DND-41 (cell line): Measurements from ENCODE around the gene PET100.

Experiments
- ATAC-seq: fragments of 200-7000 bp; cut with Tn5 transposase; 3 replicates; pipeline ENCODE4 v1.9.1; 2021; ENCODE audit warnings: low read depth; ENCODE audit not compliant: insufficient read depth
- DNase-seq: peaks from one replicate; pipeline ENCODE4 v3.0.0-alpha.2; 2020
- H2AFZ ChIP-seq: 2 replicates; pipeline ENCODE4 v1.6.0; 2012; ENCODE audit warnings: low read depth, low read length
- H3K27ac ChIP-seq: 2 replicates; pipeline ENCODE4 v1.5.1; 2012; ENCODE audit warnings: low read length, inconsistent platforms
- H3K27me3 ChIP-seq: fragments of 200-600 bp; sonication (generic); 2 replicates; pipeline ENCODE4 v1.6.0; 2012; ENCODE audit warnings: low read length, mild to moderate bottlenecking, inconsistent platforms; ENCODE audit not compliant: insufficient read depth, poor library complexity
- H3K36me3 ChIP-seq: 2 replicates; pipeline ENCODE4 v1.5.1; 2012; ENCODE audit warnings: low read length, inconsistent platforms; ENCODE audit not compliant: insufficient read depth
- H3K4me1 ChIP-seq: 2 replicates; pipeline ENCODE4 v1.5.1; 2012; ENCODE audit warnings: mild to moderate bottlenecking, low read length; ENCODE audit not compliant: insufficient read depth
- H3K4me2 ChIP-seq: 2 replicates; pipeline ENCODE4 v1.6.0; 2012; ENCODE audit warnings: mild to moderate bottlenecking, moderate library complexity, low read length, inconsistent platforms; ENCODE audit not compliant: insufficient read depth
- H3K4me3 ChIP-seq, 2 experiments: fragments of 200-600 bp in 1 of 2; shearing (Covaris generic) in 1 of 2; 2 replicates each; pipeline ENCODE4 v1.5.1; 2012 to 2016; ENCODE audit warnings: inconsistent platforms in 2 of 2, low read length in 2 of 2, mild to moderate bottlenecking in 2 of 2, low read depth in 1 of 2, moderate library complexity in 1 of 2
- H3K79me2 ChIP-seq: 2 replicates; pipeline ENCODE4 v1.6.0; 2012; ENCODE audit warnings: low read length, inconsistent platforms; ENCODE audit not compliant: insufficient read depth
- H3K9ac ChIP-seq: 2 replicates; pipeline ENCODE4 v1.6.0; 2012; ENCODE audit warnings: low read depth, mild to moderate bottlenecking, inconsistent platforms, low read length, moderate library complexity
- H3K9me3 ChIP-seq: 2 replicates; pipeline ENCODE4 v1.5.1; 2012; ENCODE audit warnings: low read length, moderate library complexity, mild to moderate bottlenecking, inconsistent platforms; ENCODE audit not compliant: insufficient read depth, severe bottlenecking
- H4K20me1 ChIP-seq: 2 replicates; pipeline ENCODE4 v1.6.0; 2012; ENCODE audit warnings: low read length; ENCODE audit not compliant: insufficient read depth
- CTCF ChIP-seq: IDR thresholded peaks from 2 replicates; pipeline ENCODE4 v1.5.1; 2012; ENCODE audit warnings: borderline replicate concordance, low read length, moderate library complexity, mild to moderate bottlenecking; ENCODE audit not compliant: poor library complexity, severe bottlenecking; ENCODE audit errors: extremely low read depth
- EZH2 ChIP-seq: IDR thresholded peaks from 3 replicates; pipeline ENCODE4 v1.6.1; 2012; ENCODE audit warnings: borderline replicate concordance, low read depth, mild to moderate bottlenecking, moderate library complexity, low read length, inconsistent platforms; ENCODE audit not compliant: severe bottlenecking

Gene PET100

GRCh38 chr19:7620442-7621412, 8.9 kb upstream of the PET100 start:
- H3K4me2 ChIP-seq: no peak overlapping the region
- no peaks in the 10 kb centered on the region for H3K27me3 ChIP-seq
- ATAC-seq: no peak
- peaks cover 2% of the 10 kb centered on the region; the same call in 1 of the 2 replicates for H3K79me2 ChIP-seq
- H3K36me3 ChIP-seq: peaks cover 63% of the 10 kb centered on the region
- H3K27ac ChIP-seq: no peak overlapping the region
- H4K20me1 ChIP-seq: peaks cover 25% of the 10 kb centered on the region
- H2AFZ ChIP-seq: no peak overlapping the region
- no peak for DNase-seq
- no peaks in the 10 kb centered on the region for H3K9me3 ChIP-seq
- no peak for TF ChIP-seq EZH2
- no peak for TF ChIP-seq CTCF
- no peak overlapping the region for H3K9ac ChIP-seq
- H3K4me3 ChIP-seq: no peak overlapping the region
- H3K4me1 ChIP-seq: no peaks in the 10 kb centered on the region

GRCh38 chr19:7622933-7623685, 6.5 kb upstream of the PET100 start:
- Histone ChIP-seq H3K9ac (no peak overlapping the region), H4K20me1 (peaks cover 44% of the 10 kb centered on the region), H3K79me2 (peaks cover 26% of the 10 kb centered on the region), H3K27me3 (no peaks in the 10 kb centered on the region), H3K4me3 (no peak overlapping the region), H3K9me3 (no peaks in the 10 kb centered on the region), H3K36me3 (peaks cover 86% of the 10 kb centered on the region), H3K27ac (no peak overlapping the region), H3K4me1 (peaks cover 17% of the 10 kb centered on the region), H3K4me2 (no peak overlapping the region), H2AFZ (no peak overlapping the region)
- DNase-seq (no peak), ATAC-seq (no peak)
- TF ChIP-seq EZH2 (no peak), CTCF (no peak)

- Histone ChIP-seq H3K4me3 (no peak overlapping the region), H3K36me3 (peaks cover 80% of the 10 kb centered on the region), H3K27me3 (no peaks in the 10 kb centered on the region), H3K4me1 (peaks cover 25% of the 10 kb centered on the region), H3K27ac (no peak overlapping the region), H2AFZ (no peak overlapping the region), H3K9me3 (no peaks in the 10 kb centered on the region), H4K20me1 (peaks cover 52% of the 10 kb centered on the region), H3K4me2 (no peak overlapping the region), H3K9ac (no peak overlapping the region), H3K79me2 (peaks cover 35% of the 10 kb centered on the region)
- DNase-seq (no peak), ATAC-seq (no peak)
- TF ChIP-seq CTCF (no peak), EZH2 (no peak)
These were observed 5.6 kb upstream of the PET100 start for GRCh38 chr19:7623725-7624603.
